ENCODE results near the gene WDR31.
"Not testable (repeated sequence)": the region's sequence is repeated elsewhere in the genome, so short reads cannot be mapped to it uniquely, and the experiment has no call there.

DNA sequence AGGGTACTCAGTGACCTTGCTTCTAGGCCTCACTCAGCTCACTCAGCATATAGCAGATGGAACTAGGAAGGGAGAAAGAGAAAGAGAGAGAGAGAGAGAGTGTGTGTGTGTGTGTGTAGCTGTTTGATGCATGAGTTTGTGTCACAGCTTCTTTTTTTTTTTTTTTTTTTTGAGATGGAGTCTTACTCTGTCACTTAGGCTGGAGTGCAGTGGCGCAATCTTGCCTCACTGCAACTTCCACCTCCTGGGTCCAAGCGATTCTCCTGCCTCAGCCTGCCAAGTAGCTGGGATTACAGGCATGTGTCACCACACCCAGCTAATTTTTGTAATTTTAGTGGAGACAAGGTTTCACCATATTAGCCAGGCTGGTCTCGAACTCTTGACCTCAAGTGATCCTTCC lies 25.6 kb upstream of the WDR31 start:
- TF ChIP-seq, protein P1, sequence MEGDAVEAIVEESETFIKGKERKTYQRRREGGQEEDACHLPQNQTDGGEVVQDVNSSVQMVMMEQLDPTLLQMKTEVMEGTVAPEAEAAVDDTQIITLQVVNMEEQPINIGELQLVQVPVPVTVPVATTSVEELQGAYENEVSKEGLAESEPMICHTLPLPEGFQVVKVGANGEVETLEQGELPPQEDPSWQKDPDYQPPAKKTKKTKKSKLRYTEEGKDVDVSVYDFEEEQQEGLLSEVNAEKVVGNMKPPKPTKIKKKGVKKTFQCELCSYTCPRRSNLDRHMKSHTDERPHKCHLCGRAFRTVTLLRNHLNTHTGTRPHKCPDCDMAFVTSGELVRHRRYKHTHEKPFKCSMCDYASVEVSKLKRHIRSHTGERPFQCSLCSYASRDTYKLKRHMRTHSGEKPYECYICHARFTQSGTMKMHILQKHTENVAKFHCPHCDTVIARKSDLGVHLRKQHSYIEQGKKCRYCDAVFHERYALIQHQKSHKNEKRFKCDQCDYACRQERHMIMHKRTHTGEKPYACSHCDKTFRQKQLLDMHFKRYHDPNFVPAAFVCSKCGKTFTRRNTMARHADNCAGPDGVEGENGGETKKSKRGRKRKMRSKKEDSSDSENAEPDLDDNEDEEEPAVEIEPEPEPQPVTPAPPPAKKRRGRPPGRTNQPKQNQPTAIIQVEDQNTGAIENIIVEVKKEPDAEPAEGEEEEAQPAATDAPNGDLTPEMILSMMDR (IDR thresholded peaks at IDR 0.05): not testable (repeated sequence)
- TF ChIP-seq POLR2AphosphoS5 (IDR thresholded peaks at IDR 0.05; ENCODE audit: insufficient read depth in 1 of 2, low read depth in 1 of 2): not testable (repeated sequence)

Data from vagina (tissue), 2 donors.